SK-N-SH (cell line): ENCODE data around the gene HMHB1.

Source experiments
- CHD2 ChIP-seq: fragments of 150-350 bp; IDR thresholded peaks from 2 replicates; pipeline ENCODE4 v1.6.1; 2018; ENCODE audit warnings: low read length; ENCODE audit not compliant: partially characterized antibody
- CTCF ChIP-seq: fragments of 200-600 bp; sonication (generic); IDR thresholded peaks from 2 replicates; pipeline ENCODE4 v1.6.1; 2017; ENCODE audit warnings: antibody characterized with exemption, mild to moderate bottlenecking, moderate library complexity
- EZH2phosphoT487 ChIP-seq: fragments of 200-600 bp; sonication (generic); IDR thresholded peaks from 2 replicates; pipeline ENCODE4 v1.6.1; 2017; ENCODE audit warnings: low read depth, mixed run types, mild to moderate bottlenecking, antibody characterized with exemption, moderate library complexity, borderline replicate concordance
- MAX ChIP-seq: IDR thresholded peaks from 2 replicates; pipeline ENCODE4 v1.4.0; 2012; ENCODE audit warnings: low read depth
- POLR2AphosphoS5 ChIP-seq: IDR thresholded peaks from 2 replicates; pipeline ENCODE4 v1.6.1; 2012; ENCODE audit warnings: low read depth, low read length
- REST ChIP-seq: IDR thresholded peaks from 2 replicates; pipeline ENCODE4 v1.6.1; 2012; ENCODE audit warnings: mild to moderate bottlenecking, low read depth, low read length, moderate library complexity
- RFX5 ChIP-seq: IDR thresholded peaks from 2 replicates; pipeline ENCODE4 v1.6.1; 2012; ENCODE audit warnings: mild to moderate bottlenecking, improper control_type of control experiment, low read length
- RXRA ChIP-seq: IDR thresholded peaks from 2 replicates; pipeline ENCODE4 v1.4.0; 2012; ENCODE audit warnings: low read depth, mild to moderate bottlenecking, borderline replicate concordance
- TAF1 ChIP-seq: IDR thresholded peaks from 2 replicates; pipeline ENCODE4 v1.6.1; 2012; ENCODE audit warnings: low read depth, mild to moderate bottlenecking, low read length, moderate library complexity, borderline replicate concordance
- TEAD4 ChIP-seq: IDR thresholded peaks from 2 replicates; pipeline ENCODE4 v1.4.0; 2012; ENCODE audit warnings: mild to moderate bottlenecking, borderline replicate concordance; ENCODE audit not compliant: insufficient read depth
- USF1 ChIP-seq: IDR thresholded peaks from 2 replicates; pipeline ENCODE4 v1.4.0; 2012; ENCODE audit warnings: low read depth, borderline replicate concordance
- USF2 ChIP-seq: fragments of 150-350 bp; IDR thresholded peaks from 2 replicates; pipeline ENCODE4 v1.6.1; 2017; ENCODE audit warnings: antibody characterized with exemption, low read length, low read depth, borderline replicate concordance
- YY1 ChIP-seq: IDR thresholded peaks from 2 replicates; pipeline ENCODE4 v1.4.0; 2012; ENCODE audit warnings: low read depth, mild to moderate bottlenecking

GRCh38 chr5:143796125-143796524 is 15.8 kb upstream of the HMHB1 start:
- TF ChIP-seq CTCF: no peak
- no peak for TF ChIP-seq RFX5
- TF ChIP-seq REST: no peak
- TF ChIP-seq USF2: no peak
- no peak for TF ChIP-seq EZH2phosphoT487
- TF ChIP-seq POLR2AphosphoS5: no peak
- TF ChIP-seq MAX: no peak
- TF ChIP-seq USF1: no peak
- no peak for TF ChIP-seq CHD2
- no peak for TF ChIP-seq RXRA
- no peak for TF ChIP-seq TEAD4
- no peak for TF ChIP-seq YY1
- no peak for TF ChIP-seq TAF1
